Tibial artery (tissue), 4 donors: ENCODE results near the gene MAML1.

ENCODE experiments used
- DNase-seq, 2 donors: peaks; one replicate each; pipeline ENCODE4 v3.0.0-alpha.2; 2019
- H3K27ac ChIP-seq, 2 donors: fragments of 200-600 bp; sonication (generic) in 1 of 2; 1 replicate in 1 of 2; 2 replicates in 1 of 2; pipeline ENCODE4 v1.5.1; 2018 to 2019; ENCODE audit warnings: mild to moderate bottlenecking in 1 of 2
- H3K27me3 ChIP-seq, 2 donors: fragments of 200-600 bp; sonication (generic) in 1 of 2; one replicate each; pipeline versions ENCODE4 v1.5.1 to v1.6.0; 2016 to 2019
- H3K36me3 ChIP-seq, 3 donors: fragments of 200-600 bp; sonication (generic) in 2 of 3; one replicate each; pipeline ENCODE4 v1.5.1; 2016 to 2019; ENCODE audit warnings: mild to moderate bottlenecking in 2 of 3
- H3K4me1 ChIP-seq, 4 donors: fragments of 200-600 bp; sonication (generic) in 2 of 4; 1 replicate in 3 of 4; 2 replicates in 1 of 4; pipeline ENCODE4 v1.5.1; 2016 to 2019
- H3K4me3 ChIP-seq, 2 donors: fragments of 200-600 bp; sonication (generic) in 1 of 2; 1 replicate in 1 of 2; 2 replicates in 1 of 2; pipeline ENCODE4 v1.5.1; 2018 to 2019; ENCODE audit warnings: mild to moderate bottlenecking in 2 of 2
- H3K9me3 ChIP-seq, 3 donors: fragments of 200-600 bp; sonication (generic) in 1 of 3; one replicate each; pipeline ENCODE4 v1.5.1; 2016 to 2019
- intact Hi-C: fragments of 100-400 bp; cut with DNase I; formaldehyde crosslinking; loops from one replicate; pipeline ENCODE4 v1.15.0; 2023; ENCODE audit warnings: low total_unique reads
- TF ChIP-seq, protein P1 (sequence below), 2 experiments: fragments of 200-600 bp in 1 of 2; fragments of 450-650 bp in 1 of 2; IDR thresholded peaks; one replicate each; pipeline ENCODE4 v1.5.1; 2017 to 2019; ENCODE audit warnings: antibody characterized with exemption in 2 of 2, mild to moderate bottlenecking in 1 of 2, moderate library complexity in 1 of 2

MAML1 gene

DNA sequence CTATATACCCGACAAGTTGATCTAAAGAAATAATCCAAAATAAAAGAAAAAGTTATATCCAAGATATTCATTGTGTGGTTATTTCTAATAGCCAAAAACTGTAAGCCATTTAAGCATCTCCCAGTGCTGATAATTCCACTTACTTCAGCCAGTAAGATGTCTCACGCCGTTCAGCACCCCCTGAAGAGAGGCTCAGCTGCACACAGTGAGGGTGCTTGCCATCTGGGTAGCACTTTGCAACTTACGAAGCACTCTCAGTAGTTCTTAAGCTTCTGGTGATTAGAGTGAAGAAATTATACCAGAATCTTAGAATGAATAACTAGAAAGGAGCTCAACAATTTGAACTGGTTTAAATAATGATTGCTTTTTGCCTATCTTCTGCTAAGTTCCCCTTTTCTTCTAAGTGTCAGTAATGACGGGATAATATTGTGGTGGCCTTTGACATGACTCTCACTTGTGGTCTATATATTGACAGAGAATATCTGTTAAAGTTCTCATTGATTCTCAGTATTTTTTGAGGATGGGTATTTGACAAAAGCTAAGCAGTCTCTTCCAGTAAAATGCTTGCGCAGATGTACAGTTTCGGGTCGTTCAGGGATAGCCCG lies 35.0 kb downstream of the MAML1 start:
- DNase-seq, result no peak
- no peak overlapping the region for H3K4me3 ChIP-seq
- H3K27ac ChIP-seq, result no peak overlapping the region
- H3K4me1 ChIP-seq, result peaks cover 0 to 48% (median 43%) of the 10 kb centered on the region in 4 donors
- no peaks in the 10 kb centered on the region for H3K27me3 ChIP-seq
- peaks cover 42 to 71% (median 52%) of the 10 kb centered on the region in 3 donors for H3K36me3 ChIP-seq
- H3K9me3 ChIP-seq, result no peaks in the 10 kb centered on the region
- TF ChIP-seq, protein P1, sequence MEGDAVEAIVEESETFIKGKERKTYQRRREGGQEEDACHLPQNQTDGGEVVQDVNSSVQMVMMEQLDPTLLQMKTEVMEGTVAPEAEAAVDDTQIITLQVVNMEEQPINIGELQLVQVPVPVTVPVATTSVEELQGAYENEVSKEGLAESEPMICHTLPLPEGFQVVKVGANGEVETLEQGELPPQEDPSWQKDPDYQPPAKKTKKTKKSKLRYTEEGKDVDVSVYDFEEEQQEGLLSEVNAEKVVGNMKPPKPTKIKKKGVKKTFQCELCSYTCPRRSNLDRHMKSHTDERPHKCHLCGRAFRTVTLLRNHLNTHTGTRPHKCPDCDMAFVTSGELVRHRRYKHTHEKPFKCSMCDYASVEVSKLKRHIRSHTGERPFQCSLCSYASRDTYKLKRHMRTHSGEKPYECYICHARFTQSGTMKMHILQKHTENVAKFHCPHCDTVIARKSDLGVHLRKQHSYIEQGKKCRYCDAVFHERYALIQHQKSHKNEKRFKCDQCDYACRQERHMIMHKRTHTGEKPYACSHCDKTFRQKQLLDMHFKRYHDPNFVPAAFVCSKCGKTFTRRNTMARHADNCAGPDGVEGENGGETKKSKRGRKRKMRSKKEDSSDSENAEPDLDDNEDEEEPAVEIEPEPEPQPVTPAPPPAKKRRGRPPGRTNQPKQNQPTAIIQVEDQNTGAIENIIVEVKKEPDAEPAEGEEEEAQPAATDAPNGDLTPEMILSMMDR (IDR thresholded peaks at IDR 0.05), result no peak
- intact Hi-C loops, result no loop called here

DNA sequence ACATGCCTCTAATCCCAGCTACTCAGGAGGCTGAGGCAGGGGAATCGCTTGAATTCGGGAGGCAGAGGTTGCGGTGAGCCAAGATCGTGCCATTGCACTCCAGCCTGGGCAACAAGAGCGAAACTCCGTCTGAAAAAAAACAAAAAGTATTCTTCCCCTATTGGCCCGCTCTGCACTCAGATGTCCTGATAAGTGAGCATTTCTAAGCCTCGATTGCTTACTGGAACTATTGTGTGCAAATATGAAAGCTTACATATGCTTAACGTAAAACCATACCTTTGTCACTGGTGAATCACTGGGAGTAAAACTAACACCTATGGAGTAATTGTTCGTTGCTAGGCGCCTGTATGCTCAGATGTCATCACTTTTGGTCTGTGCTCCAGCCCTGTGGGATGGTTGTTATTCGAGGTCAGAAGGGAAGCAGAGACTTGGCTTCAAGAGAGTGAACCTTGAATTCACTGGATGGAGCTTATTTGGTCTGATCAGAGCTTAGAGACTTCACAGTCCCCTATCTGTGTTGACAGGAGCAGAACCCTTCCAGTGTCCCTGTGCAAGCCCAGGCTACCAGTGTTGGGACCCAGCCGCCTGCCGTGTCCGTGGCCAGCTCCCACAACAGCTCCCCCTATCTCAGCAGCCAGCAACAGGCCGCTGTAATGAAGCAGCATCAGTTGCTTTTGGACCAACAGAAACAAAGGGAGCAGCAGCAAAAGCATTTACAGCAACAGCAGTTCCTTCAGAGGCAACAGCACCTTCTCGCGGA lies 35.9 kb downstream of the MAML1 start:
- H3K27ac ChIP-seq, result no peak overlapping the region
- no peaks in the 10 kb centered on the region for H3K27me3 ChIP-seq
- DNase-seq, result no peak
- intact Hi-C loops, result no loop called here
- H3K4me1 ChIP-seq, result peaks cover 0 to 39% (median 35%) of the 10 kb centered on the region in 4 donors
- H3K4me3 ChIP-seq, result no peak overlapping the region
- TF ChIP-seq, protein P1 (IDR thresholded peaks at IDR 0.05), result no peak
- peaks cover 51 to 80% (median 61%) of the 10 kb centered on the region in 3 donors for H3K36me3 ChIP-seq
- no peaks in the 10 kb centered on the region for H3K9me3 ChIP-seq

DNA sequence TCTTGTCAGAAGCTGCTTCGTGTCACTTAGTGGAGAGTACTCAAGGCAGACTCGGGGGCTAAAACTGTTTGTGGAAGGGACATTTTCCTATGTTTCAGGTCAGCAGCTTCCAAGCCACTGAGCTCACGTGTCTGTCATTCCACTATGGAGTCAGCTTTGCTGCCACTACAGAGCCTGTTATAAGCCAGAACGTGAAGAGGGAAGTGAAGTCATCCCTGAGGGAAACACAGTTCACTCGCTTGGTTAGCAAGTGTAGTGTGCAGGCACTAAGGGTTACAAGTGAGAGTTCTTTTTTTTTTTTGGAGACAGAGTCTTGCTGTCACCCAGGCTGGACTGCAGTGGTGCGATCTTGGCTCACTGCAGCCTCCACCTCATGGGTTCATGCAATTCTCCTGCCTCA lies 36.6 kb downstream of the MAML1 start:
- H3K36me3 ChIP-seq, result peaks cover 59 to 88% (median 69%) of the 10 kb centered on the region in 3 donors
- H3K4me1 ChIP-seq, result peaks cover 0 to 31% (median 27%) of the 10 kb centered on the region in 4 donors
- no peak overlapping the region for H3K4me3 ChIP-seq

DNA sequence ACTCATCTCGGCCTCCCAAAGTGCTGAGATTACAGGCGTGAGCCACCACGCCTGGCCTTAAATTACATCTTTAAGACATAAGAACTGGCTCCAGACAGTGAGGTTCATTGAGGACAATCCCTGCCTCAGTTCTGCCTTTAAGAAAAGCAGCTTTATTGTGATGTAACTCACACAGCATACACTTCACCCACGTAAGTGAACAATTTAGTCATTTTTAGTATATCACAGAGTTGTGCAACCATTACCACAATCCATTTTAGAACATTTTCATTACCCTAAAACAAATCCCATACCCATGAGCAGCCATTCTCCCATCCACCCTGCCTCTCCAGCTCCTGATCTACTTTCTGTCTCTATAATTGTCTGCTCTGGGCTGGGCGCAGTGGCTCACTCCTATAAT lies 37.2 kb downstream of the MAML1 start:
- no peaks in the 10 kb centered on the region for H3K9me3 ChIP-seq
- no peak overlapping the region for H3K27ac ChIP-seq
- peaks cover 64 to 93% (median 74%) of the 10 kb centered on the region in 3 donors for H3K36me3 ChIP-seq
- DNase-seq, result no peak
- peaks cover 0 to 26% (median 22%) of the 10 kb centered on the region in 4 donors for H3K4me1 ChIP-seq
- H3K4me3 ChIP-seq, result no peak overlapping the region
- intact Hi-C loops, result no loop called here
- TF ChIP-seq, protein P1 (IDR thresholded peaks at IDR 0.05), result no peak
- no peaks in the 10 kb centered on the region for H3K27me3 ChIP-seq

More for the DNA sequence above, 36.6 kb downstream of the MAML1 start:
- intact Hi-C loops, result no loop called here
- TF ChIP-seq, protein P1 (IDR thresholded peaks at IDR 0.05), result no peak
- H3K27ac ChIP-seq, result no peak overlapping the region
- H3K9me3 ChIP-seq, result no peaks in the 10 kb centered on the region
- no peak for DNase-seq
- H3K27me3 ChIP-seq, result no peaks in the 10 kb centered on the region

DNA sequence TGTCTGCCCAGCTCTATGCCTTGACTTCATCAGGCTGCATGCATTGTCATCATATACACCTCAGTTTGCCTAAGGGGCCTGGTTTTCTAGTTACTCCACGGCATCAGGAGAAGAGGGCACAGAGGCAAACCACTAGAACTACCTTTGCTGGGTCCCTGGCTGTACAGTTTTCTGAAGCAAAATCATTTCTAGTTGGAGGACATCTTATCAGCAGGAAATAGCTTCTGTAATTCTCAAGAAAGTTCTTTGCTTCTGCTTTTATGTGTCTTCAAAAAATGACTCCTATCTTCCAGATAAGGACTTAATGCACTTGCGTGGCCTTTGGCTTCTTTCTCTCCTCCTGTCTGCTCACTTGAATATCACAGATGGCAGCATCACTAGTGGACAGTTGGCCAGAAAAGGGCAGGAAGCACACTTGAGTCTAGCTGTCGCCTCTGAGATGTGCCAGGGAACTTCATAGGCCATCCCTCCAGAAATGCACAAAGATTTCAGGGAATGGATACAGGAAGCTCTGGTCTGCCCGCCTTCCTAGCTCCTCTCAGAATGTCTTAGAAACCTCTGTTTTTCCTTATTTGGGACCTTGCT lies 38.8 kb downstream of the MAML1 start:
- Histone ChIP-seq H3K36me3 (peaks cover 74 to 98% (median 79%) of the 10 kb centered on the region in 3 donors), H3K27ac (no peak overlapping the region), H3K9me3 (no peaks in the 10 kb centered on the region), H3K27me3 (no peaks in the 10 kb centered on the region), H3K4me1 (peaks cover 0 to 10% (median 6%) of the 10 kb centered on the region in 4 donors), H3K4me3 (no peak overlapping the region)
- intact Hi-C loops, result no loop called here
- TF ChIP-seq, protein P1 (IDR thresholded peaks at IDR 0.05), result no peak
- no peak for DNase-seq
